GM18519 (cell line): ENCODE results near the gene PHF8.

Experiments used
- ATAC-seq: cut with Tn5 transposase; IDR thresholded peaks from one replicate; pipeline ENCODE4 v1.9.1; 2021; ENCODE audit warnings: mild to moderate bottlenecking, moderate library complexity; ENCODE audit not compliant: unreplicated experiment, low FRiP score

The PHF8 gene

GRCh38 chrX:54029529-54030143 lies 14.6 kb downstream of the PHF8 start:
- no peak for ATAC-seq

DNA sequence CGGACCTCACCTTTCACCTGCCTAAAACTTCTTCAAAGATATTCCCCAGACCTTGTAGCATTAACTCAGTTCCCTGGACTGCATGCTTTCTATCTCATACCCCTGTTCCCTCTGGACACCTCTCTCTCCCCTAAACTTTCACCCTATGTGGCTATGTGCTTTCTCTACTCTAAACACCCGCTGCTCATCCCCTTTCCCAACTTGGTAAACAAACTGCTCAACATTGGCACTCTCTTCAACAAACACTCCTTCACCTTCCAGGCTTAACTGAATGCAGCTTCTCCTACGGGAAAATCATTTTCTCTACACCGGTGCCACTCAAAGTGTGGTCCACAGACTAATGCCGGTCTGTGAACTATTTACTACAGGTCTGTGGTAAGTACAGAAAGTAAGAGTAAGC lies 19.9 kb downstream of the PHF8 start:
- ATAC-seq, result no peak

DNA sequence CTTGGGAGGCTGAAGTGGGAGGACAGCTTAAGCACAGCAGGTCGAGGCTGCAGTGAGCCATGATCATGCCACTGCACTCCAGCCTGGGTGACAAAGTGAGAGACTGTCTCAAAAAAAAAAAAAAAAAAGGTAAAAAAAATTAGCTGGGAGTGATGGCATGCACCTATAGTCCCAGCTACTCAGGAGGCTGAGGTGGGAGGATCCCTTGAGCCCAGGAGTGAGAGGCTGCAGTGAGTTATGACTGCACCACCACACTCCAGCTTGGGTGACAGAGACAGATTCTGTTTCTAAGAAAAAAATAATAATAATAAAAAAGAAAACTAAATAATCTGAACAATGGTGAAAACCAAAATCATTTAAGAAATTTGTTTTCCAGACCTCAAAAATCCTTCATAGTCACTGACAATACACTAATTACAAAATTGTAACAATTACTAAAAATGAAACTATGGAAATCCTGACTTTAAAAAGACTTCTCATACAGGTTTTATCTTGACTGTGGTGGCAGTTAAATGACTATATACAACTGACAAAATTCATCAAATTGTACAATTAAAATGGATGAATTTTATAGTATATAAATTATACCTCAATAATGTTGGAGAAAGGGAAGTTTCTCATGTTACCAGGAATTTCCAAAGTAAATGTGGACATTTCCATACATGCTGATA lies 31.3 kb downstream of the PHF8 start:
- no peak for ATAC-seq

- no peak for ATAC-seq
Observed at GRCh38 chrX:54007682-54008081, 36.6 kb downstream of the PHF8 start.

DNA sequence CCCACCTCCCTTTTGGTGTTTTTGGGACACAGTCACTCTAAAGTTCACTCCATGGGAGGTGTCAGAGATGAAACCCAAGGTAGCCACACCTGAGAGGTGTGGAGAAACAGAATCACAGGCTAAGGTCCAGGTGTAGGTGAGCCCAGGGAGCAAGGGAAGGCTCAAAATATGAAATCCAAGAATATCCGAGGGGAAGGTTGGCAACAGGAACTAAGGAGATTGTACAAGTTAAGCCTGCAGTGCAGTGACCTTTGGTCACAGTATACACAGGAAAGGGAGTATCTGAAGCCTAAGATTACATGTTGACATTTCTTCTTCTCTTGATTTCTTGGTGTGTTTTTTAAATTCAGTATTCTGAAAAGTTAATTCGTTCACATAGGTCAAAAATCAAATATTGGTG lies 46.5 kb downstream of the PHF8 start:
- ATAC-seq, result no peak

DNA sequence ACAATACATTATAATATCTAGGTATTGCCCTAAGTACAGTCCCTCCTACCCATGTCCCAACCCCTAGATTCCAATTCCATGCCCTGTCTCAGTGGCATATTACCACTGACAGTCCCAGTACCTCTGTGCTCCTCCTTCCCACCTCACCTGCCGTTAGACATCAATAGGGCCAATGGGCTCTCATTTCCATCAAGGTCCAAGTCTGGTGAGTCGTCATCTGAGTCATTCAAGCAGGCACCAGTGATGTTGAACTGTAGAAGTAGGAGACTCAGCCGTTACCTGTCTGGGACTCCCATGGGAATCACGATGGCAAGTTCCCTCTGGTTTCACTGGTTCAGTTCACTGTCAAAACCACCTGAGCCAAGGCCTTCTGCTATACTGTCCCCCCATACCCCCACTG lies 51.7 kb downstream of the PHF8 start:
- no peak for ATAC-seq

- ATAC-seq, result no peak
Observed at GRCh38 chrX:53990171-53990570, 54.1 kb downstream of the PHF8 start.

DNA sequence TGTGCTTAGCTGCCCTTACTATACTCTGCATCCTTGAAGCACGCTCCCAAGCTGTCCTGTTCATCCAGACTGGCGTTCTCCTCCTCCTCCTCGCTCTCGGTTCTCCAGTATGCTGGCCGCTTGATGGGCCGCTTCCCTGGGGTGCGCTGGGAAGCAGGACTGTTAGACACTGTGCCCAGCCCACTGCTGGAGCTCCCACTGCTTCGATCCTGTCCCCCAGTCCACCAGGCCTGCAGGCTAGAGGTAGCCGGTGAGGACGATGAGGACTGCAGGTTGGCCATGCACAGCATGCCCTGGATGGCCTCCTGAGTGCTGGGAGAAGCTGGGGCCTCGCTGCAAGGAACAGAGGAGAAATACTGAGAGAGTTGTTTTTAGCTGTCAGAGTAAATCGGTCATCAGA lies 59.4 kb downstream of the PHF8 start:
- no peak for ATAC-seq

DNA sequence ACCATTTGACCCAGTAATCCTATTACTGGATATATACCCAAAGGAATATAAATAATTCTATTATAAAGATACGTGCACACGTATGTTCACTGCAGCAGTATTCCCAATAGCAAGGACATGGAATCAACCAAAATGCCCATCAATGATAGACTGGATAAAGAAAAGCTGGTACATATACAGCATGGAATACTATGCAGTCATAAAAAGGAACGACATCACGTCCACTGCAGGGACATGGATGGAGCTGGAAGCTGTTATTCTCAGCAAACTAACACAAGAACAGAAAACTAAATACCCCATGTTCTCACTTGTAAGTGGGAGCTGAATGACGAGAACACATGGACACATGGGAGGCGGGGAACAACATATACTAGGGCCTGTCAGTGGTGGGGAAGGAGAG lies 69.7 kb downstream of the PHF8 start:
- ATAC-seq, result no peak

DNA sequence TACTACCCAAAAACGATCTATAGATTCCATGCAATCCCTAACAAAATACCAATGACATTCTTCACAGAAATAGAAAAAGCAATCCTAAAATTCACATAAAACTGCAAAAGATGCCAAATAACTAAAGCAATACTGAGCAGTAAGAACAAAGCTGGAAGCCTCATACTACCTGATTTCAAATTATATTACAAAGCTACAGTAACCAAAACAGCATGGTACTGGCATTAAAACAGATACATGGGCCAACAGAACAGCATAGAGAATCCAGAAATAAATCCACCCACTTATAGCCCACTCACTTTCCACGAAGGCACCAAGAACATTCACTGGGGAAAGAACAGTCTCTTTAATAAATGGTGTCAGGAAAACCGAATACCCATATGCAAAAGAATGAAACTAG lies 74.7 kb downstream of the PHF8 start:
- ATAC-seq, result no peak

DNA sequence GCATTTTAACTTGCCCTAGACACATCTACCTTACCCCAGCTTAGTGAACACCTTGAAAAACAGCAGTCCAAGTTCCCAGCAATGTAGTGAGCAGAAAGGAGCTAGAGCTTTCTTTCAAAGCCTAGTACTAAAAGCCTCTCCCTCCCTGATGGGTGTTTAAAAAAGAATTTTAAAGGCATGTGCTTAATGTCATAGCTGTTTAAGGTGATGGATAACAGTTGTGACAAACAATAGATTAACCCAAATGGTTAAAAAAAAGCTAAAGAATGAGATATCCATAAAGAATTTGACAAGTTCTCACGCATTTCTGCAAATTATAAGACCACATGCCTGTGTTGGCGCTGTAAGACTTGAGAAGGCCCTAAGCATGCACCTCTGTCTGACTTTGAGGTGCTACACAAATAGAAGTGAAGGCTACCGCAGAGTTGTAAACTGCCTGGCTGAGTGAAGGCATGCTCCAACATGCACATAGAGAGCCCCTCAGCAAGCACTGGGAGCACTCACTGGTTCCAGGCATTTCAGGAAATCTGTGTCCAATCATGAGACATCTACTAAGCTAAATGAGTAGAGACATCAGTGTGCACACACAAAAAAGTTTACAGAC lies 94.0 kb downstream of the PHF8 start:
- ATAC-seq, result no peak

DNA sequence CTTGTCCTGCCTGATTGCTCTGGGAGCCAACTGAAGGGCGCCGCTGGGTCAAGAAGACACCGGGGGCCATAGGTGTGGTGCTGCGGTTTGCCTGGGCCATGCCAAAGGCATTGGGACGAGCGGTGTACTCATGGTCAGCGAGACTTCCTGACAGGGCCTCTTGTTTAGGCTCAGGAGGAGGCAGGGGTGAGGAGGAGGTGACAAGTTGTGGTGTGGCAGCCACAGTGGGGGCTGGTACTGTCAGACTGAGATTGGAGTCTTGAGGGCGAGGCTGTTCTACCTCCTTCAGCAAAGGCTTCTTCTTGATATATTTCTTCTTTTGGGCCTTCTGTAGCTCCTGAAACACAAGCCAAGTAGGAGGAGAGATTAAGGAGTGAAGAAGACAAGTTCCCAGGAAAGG lies 104.1 kb downstream of the PHF8 start:
- ATAC-seq, result no peak

DNA sequence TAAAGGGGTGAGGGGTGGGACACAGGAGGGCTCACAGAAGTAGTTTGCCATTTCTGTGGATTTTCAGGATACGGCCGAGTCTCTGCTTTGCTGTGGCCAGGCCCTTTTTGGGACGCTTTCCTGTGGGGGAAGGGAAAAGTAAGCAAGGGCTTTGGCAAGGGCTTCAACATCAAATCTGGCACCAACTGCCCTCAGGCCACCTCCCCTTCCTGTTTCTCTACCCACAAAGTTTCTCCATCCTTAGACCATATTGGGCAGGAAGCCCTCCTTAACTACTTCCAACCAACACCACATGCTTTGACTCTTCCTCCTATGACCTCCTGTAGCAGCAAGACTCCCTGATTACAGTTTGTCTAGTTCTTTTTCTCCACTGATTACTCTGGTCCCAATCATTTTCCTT lies 105.1 kb downstream of the PHF8 start:
- ATAC-seq, result no peak

GRCh38 chrX:53930515-53931380 lies 113.5 kb downstream of the PHF8 start:
- no peak for ATAC-seq

DNA sequence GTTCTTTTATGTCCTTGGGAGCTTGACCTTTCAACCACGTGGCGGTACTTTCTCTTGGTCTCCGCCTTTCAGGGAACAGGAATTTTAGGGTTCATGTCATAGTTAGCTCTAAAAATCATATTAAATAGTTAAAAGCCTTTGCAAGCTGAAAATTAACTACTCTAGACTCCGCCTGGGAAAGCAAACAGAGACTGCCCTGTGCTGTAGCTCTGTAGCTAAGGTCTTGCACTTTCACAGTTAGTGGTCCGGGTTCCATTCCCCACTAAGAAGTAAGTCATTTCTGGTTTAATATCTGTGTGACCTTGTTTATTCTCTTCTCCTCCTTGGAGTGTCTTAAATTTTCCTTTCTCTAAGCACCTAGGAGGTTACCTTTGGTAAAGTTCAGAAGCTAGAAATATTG lies 118.2 kb downstream of the PHF8 start:
- ATAC-seq, result no peak

DNA sequence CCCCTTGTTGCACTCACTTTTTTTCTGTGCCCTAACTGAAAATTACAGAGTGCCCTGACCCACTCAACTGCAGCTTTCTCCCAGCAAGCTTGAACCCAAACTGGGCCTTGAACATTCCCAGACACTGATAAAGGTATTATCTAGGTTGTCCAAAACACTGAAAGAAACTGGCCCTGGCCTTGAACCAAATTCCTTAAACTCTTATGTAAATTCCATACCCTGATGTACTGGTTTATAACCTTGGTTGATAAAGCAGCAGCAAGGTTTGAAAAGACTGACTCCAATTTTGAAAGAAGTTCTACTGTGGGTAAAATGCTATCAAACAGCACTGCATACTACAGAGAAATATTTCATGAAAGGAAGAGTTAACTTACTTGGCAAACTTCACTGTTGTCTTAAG lies 125.6 kb downstream of the PHF8 start:
- no peak for ATAC-seq

GRCh38 chrX:53900623-53901022 lies 143.7 kb downstream of the PHF8 start:
- ATAC-seq, result no peak

- ATAC-seq, result no peak
Observed at GRCh38 chrX:53895270-53895669, 149.0 kb downstream of the PHF8 start.
